ENCODE measurements around the gene DCC.

DCC gene

DNA sequence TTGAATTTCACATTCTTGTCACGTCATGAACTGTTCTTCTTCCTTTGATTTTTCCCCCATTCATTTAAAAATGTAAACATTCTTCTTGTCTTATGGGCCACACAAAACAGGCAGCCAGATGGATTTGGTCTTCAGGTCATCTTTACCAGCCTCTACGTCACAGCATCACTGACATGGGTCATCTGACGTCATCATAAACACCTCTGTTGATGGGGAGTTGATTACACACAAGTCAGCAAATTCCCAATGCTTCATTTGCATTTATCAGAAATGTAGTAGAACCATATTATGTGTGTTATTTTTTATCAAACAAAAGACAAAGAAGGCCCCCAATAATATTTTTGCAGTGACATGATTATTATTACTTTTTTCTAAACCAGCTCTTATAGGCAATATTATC lies 777.9 kb downstream of the DCC start:
- Histone ChIP-seq H3K9ac (ENCODE audit: insufficient read length) (no peak overlapping the region), H3K27ac (no peak overlapping the region), H3K4me3 (no peak overlapping the region), H3K36me3 (ENCODE audit: insufficient read depth, low read length) (no peaks in the 10 kb centered on the region), H3K9me3 (ENCODE audit: low read depth, low read length) (no peaks in the 10 kb centered on the region)
- no peak for DNase-seq (ENCODE audit: low read depth, low spot score)
- TF ChIP-seq EZH2 (IDR thresholded peaks at IDR 0.05) (no peak), POLR2AphosphoS5 (IDR thresholded peaks at IDR 0.05; ENCODE audit: borderline replicate concordance, low read depth, low read length) (no peak), FOXP2 (optimal IDR thresholded peaks at IDR 0.05; ENCODE audit: control extremely low read depth, extremely low read length, insufficient read depth) (no peak)

DNA sequence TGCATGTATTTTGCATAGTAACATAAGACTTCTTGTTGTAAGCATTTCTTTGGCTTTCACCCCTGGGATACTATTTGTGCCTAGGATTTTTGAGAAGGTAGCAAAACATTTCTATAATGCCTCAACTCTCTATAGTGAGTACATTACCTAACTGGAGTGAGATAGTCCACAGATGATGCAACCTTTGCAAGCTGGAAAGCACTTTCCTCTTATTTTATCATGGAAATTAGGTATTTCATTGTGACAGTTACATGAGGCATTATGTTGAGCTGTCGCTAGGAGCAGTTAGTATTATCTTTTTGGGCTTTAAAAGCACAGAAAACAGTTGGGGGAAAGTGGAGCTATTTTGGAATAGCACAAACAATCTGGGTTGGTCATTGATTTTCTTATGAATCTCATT lies 786.2 kb downstream of the DCC start:
- H3K4me3 ChIP-seq, result no peak overlapping the region
- H3K9me3 ChIP-seq (ENCODE audit: low read depth, low read length), result no peaks in the 10 kb centered on the region
- DNase-seq (ENCODE audit: low read depth, low spot score), result no peak
- no peak overlapping the region for H3K9ac ChIP-seq (ENCODE audit: insufficient read length)
- TF ChIP-seq POLR2AphosphoS5 (IDR thresholded peaks at IDR 0.05; ENCODE audit: borderline replicate concordance, low read depth, low read length), result no peak
- H3K27ac ChIP-seq, result no peak overlapping the region
- no peaks in the 10 kb centered on the region for H3K36me3 ChIP-seq (ENCODE audit: insufficient read depth, low read length)

DNA sequence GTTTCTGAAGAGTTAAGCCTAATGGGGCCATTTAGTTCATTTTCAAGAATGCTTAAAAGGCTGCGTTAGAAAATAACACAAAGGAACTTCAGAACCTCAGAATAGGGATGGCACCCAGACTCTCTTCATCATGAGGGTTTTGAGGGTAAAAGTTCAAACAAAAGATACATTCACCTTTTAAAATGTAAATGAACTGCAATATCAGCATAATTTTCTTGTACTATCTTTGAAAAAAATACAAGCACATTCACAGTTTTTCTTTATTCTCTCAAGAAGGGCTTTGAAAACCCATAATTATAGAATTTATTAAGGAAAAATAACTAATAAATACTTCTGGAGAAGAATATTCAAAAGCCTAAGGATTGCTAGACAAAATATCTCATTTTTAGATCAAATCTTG lies 791.0 kb downstream of the DCC start:
- DNase-seq (ENCODE audit: low read depth, low spot score), result no peak
- no peak overlapping the region for H3K9ac ChIP-seq (ENCODE audit: insufficient read length)
- no peak overlapping the region for H3K4me3 ChIP-seq
- TF ChIP-seq FOXP2 (optimal IDR thresholded peaks at IDR 0.05; ENCODE audit: control extremely low read depth, extremely low read length, insufficient read depth) (no peak), POLR2AphosphoS5 (IDR thresholded peaks at IDR 0.05; ENCODE audit: borderline replicate concordance, low read depth, low read length) (no peak), EZH2 (IDR thresholded peaks at IDR 0.05) (no peak)
- no peaks in the 10 kb centered on the region for H3K36me3 ChIP-seq (ENCODE audit: insufficient read depth, low read length)
- no peak overlapping the region for H3K27ac ChIP-seq
- no peaks in the 10 kb centered on the region for H3K9me3 ChIP-seq (ENCODE audit: low read depth, low read length)

DNA sequence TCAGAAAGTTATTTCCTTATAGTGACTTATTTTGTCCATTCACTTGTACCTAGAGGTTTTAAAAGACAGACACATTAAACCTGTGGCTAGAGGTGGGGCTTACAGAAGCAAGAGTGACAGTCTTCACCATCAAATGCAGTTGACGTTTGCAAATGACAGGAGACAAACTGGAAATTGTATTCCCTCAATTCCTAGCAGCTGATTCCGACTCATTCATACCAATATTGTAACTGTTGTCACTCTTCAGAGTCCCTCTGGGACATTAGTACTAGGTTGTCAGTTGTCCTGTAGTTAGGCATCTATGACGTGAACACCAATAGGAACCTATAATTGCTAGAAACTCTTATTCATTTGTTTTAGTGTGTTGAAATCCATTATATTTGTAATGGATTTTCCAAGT lies 794.7 kb downstream of the DCC start:
- no peaks in the 10 kb centered on the region for H3K36me3 ChIP-seq (ENCODE audit: insufficient read depth, low read length)
- H3K9me3 ChIP-seq (ENCODE audit: low read depth, low read length), result no peaks in the 10 kb centered on the region
- H3K4me3 ChIP-seq, result no peak overlapping the region
- no peak for DNase-seq (ENCODE audit: low read depth, low spot score)
- H3K9ac ChIP-seq (ENCODE audit: insufficient read length), result no peak overlapping the region
- TF ChIP-seq FOXP2 (optimal IDR thresholded peaks at IDR 0.05; ENCODE audit: control extremely low read depth, extremely low read length, insufficient read depth) (no peak), EZH2 (IDR thresholded peaks at IDR 0.05) (no peak), POLR2AphosphoS5 (IDR thresholded peaks at IDR 0.05; ENCODE audit: borderline replicate concordance, low read depth, low read length) (no peak)
- no peak overlapping the region for H3K27ac ChIP-seq

DNA sequence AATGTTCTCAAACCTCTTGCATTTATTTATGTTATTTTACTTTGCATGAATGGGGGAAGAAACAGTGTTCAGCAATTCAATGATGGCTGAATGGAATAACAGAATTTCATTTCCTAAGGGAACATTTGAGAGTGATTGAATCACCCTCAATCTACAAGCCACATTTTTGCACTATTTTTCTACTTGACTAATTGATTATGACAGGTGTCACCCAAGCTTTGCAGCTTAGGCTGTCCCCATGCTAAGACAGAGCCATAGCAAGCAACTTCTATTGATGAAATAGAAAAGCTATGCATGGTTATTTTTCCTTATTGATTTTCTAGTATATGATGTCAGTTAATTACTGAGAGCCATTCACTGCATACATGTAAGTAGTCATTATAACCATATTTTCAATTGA lies 795.7 kb downstream of the DCC start:
- Histone ChIP-seq H3K9ac (ENCODE audit: insufficient read length) (no peak overlapping the region), H3K9me3 (ENCODE audit: low read depth, low read length) (no peaks in the 10 kb centered on the region), H3K36me3 (ENCODE audit: insufficient read depth, low read length) (no peaks in the 10 kb centered on the region), H3K27ac (no peak overlapping the region), H3K4me3 (no peak overlapping the region)
- no peak for DNase-seq (ENCODE audit: low read depth, low spot score)
- no peak for TF ChIP-seq POLR2AphosphoS5 (IDR thresholded peaks at IDR 0.05; ENCODE audit: borderline replicate concordance, low read depth, low read length)
- TF ChIP-seq FOXP2 (optimal IDR thresholded peaks at IDR 0.05; ENCODE audit: control extremely low read depth, extremely low read length, insufficient read depth), result no peak

DNA sequence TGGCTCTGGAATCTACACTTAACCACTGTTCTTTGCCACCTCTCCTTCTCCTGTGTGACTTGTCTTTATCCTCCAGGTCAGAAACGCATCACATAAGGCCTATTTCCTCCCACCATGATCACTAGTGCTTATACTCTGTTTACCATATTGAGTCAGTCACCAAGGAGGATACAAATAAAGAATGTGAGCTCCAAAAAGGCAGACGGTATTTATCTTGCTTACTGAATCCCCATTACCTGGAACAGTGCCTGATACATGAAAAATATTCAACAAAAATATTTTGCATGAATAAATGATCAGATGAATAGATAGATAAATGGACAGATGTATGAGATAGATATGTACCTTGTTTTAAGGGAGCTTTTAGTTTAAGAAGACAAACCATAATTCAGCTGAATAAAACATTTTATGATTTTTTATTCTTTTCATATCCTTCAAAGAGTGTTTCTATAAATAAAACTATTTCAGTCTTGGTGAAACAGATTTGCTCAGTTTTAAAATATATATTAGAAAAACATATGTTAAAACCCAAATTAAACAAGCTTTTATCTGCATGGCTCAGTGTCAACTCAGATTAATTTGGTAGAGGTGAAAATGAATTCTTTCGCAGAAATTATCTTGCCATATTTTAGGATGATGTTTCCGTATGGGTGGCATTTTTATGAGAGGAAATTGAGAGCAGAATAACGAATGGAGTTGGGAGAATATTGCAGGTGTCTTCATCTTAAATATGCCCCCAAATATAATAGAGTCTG lies 799.9 kb downstream of the DCC start:
- H3K36me3 ChIP-seq (ENCODE audit: insufficient read depth, low read length), result no peaks in the 10 kb centered on the region
- no peak overlapping the region for H3K27ac ChIP-seq
- DNase-seq (ENCODE audit: low read depth, low spot score), result no peak
- H3K4me3 ChIP-seq, result no peak overlapping the region
- no peak overlapping the region for H3K9ac ChIP-seq (ENCODE audit: insufficient read length)
- no peak for TF ChIP-seq POLR2AphosphoS5 (IDR thresholded peaks at IDR 0.05; ENCODE audit: borderline replicate concordance, low read depth, low read length)
- TF ChIP-seq EZH2 (IDR thresholded peaks at IDR 0.05), result no peak
- no peak for TF ChIP-seq FOXP2 (optimal IDR thresholded peaks at IDR 0.05; ENCODE audit: control extremely low read depth, extremely low read length, insufficient read depth)
- H3K9me3 ChIP-seq (ENCODE audit: low read depth, low read length), result no peaks in the 10 kb centered on the region

DNA sequence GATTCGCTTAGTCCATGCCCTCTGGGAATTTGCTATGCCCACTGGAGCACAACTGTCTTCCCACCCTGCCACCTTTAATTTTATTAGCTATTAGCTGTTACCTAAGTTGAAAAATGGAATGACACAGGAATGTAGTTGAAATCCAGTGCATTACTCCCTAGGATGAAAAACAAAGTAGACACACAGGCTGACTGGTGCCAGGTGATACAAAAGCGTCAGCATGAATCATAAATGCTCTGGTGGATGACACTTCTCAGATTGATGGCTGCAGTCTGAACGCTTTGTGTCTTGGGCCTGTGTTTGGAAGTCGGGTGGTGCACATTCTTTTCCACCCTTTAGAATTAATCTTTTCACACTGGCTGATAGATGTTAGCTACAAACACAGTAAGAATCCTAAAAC lies 802.0 kb downstream of the DCC start:
- no peak overlapping the region for H3K4me3 ChIP-seq
- no peak overlapping the region for H3K9ac ChIP-seq (ENCODE audit: insufficient read length)
- no peaks in the 10 kb centered on the region for H3K36me3 ChIP-seq (ENCODE audit: insufficient read depth, low read length)
- no peaks in the 10 kb centered on the region for H3K9me3 ChIP-seq (ENCODE audit: low read depth, low read length)
- no peak for DNase-seq (ENCODE audit: low read depth, low spot score)
- no peak for TF ChIP-seq FOXP2 (optimal IDR thresholded peaks at IDR 0.05; ENCODE audit: control extremely low read depth, extremely low read length, insufficient read depth)
- TF ChIP-seq EZH2 (IDR thresholded peaks at IDR 0.05), result no peak
- TF ChIP-seq POLR2AphosphoS5 (IDR thresholded peaks at IDR 0.05; ENCODE audit: borderline replicate concordance, low read depth, low read length), result no peak
- H3K27ac ChIP-seq, result no peak overlapping the region

DNA sequence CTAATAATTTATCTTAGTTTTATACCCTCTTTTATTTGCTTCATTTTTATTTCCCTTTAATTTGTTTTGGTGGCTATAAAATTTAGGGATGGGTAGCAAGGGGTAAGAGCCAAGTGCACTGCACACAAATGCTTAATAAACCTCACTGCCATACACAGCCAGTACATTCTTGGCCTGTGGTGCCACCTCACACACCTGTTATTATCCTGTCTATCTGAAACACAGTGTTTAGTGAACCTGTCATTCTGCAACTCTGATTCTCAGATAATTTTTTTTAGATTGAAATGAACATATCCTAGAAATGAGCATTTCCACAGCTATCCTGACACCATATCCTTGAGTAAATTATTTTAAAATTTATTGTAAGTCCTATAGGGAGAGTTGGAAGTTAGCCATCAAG lies 807.5 kb downstream of the DCC start:
- TF ChIP-seq POLR2AphosphoS5 (IDR thresholded peaks at IDR 0.05; ENCODE audit: borderline replicate concordance, low read depth, low read length), result no peak
- TF ChIP-seq FOXP2 (optimal IDR thresholded peaks at IDR 0.05; ENCODE audit: control extremely low read depth, extremely low read length, insufficient read depth), result no peak
- no peak for TF ChIP-seq EZH2 (IDR thresholded peaks at IDR 0.05)
- Histone ChIP-seq H3K9me3 (ENCODE audit: low read depth, low read length) (no peaks in the 10 kb centered on the region), H3K4me3 (no peak overlapping the region), H3K27ac (no peak overlapping the region), H3K9ac (ENCODE audit: insufficient read length) (no peak overlapping the region), H3K36me3 (ENCODE audit: insufficient read depth, low read length) (no peaks in the 10 kb centered on the region)
- no peak for DNase-seq (ENCODE audit: low read depth, low spot score)

DNA sequence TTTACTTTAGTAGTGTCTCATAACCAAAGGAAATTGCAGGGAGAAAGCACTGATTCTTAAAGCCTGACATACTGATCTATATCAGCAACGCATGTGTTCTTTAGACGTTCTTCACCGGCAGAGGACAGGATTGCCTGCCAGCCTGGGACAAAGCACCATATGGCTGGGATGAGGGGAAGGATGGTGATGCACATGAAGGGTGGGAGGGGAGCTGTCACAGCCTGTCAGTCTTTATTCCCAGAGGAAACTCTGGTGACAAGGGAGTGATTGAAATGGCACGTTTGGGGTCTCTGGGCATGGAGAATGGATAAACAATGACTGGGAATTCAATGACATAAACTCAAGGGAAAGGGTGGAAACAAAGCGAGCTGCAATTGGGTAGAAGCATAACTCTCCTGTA lies 808.1 kb downstream of the DCC start:
- no peak for DNase-seq (ENCODE audit: low read depth, low spot score)
- TF ChIP-seq FOXP2 (optimal IDR thresholded peaks at IDR 0.05; ENCODE audit: control extremely low read depth, extremely low read length, insufficient read depth), result no peak
- TF ChIP-seq POLR2AphosphoS5 (IDR thresholded peaks at IDR 0.05; ENCODE audit: borderline replicate concordance, low read depth, low read length), result no peak
- no peak for TF ChIP-seq EZH2 (IDR thresholded peaks at IDR 0.05)
- Histone ChIP-seq H3K9me3 (ENCODE audit: low read depth, low read length) (no peaks in the 10 kb centered on the region), H3K4me3 (no peak overlapping the region), H3K36me3 (ENCODE audit: insufficient read depth, low read length) (no peaks in the 10 kb centered on the region), H3K9ac (ENCODE audit: insufficient read length) (no peak overlapping the region), H3K27ac (no peak overlapping the region)

Measured in SK-N-MC (cell line).